Measurements from ENCODE around the gene DAGLA.
"Not testable (repeated sequence)": the region's sequence is repeated elsewhere in the genome, so short reads cannot be mapped to it uniquely, and the experiment has no call there.

Gene DAGLA

DNA sequence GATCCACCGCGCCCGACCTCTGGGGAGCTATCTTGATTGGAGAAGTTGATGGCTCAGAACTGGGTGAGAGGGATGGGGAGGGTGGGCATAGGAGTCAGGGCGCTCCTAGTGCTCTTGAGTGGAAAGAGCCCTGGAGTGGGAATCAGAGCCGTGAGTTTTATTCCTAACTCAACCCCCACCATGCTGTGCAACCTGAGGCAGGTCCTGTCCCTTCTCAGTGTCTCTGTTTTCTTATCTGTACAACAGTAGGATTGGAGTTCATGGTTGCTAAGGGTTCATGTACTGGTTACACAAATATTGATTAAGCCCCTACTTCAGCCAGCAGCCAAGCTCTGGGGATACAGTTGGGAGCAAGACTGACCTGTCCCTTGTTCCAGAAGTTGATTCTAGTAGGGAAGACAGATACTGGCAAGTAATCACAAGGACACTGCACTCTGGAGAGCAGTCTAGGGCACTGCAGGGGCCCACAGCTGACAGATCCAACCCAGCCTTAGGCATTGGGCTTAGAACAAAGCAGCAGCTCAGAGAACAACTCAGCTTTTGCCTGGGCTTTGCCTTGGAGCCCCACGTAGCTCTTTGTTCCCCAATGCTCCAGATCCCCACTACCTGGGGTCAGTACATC, 12.4 kb upstream of the DAGLA start:
- no peak for DNase-seq

DNA sequence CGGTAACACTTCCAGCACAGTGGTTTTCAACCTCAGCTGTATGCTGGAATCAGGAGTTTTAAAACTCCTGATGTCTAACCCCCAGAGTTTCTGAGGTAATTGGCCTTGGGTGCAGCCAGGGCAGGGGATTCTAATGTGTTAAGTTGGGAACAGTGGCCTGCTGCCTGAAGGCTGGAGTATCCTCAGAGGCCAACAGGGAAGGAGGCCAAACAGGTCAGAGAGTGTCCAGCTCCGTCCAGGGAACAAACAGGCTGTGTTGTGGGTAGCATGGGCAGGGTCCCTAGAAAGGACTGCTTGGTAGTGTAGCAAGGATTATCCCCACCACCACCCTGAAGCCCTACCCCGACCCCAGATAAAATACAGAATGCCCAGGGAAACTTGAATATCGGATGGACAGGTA, 10.8 kb upstream of the DAGLA start:
- no peak for DNase-seq

- no peak for DNase-seq
These were observed 9.6 kb upstream of the DAGLA start for GRCh38 chr11:61670626-61671025.

DNA sequence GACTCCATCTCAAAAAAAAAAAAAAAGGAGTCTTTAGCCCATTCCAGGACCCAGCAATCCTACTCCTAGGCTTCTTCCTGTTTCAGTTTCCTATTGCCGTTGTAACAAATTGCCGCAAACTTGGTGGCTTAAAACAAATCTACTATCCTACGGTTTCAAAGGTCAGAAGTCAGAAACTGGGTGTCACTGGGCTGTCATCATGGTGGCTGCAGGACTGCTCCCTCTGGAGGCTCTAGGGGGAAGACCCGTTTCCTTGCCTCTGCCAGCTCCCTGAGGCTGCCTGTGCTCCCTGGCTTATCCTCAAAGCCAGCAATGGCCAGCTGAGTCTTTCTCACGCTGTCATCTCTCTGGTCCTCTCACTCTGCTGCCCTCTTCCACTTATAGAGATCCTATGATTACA, 8.7 kb upstream of the DAGLA start:
- DNase-seq: peak; percentile 78

- DNase-seq: not testable (repeated sequence)
These were observed 6.2 kb upstream of the DAGLA start for GRCh38 chr11:61673946-61674467.

GRCh38 chr11:61675826-61676225, 4.4 kb upstream of the DAGLA start:
- DNase-seq: no peak

GRCh38 chr11:61679296-61679695, 895 bp upstream of the DAGLA start:
- no peak for DNase-seq

- peak; percentile 77 for DNase-seq
These were observed 531 bp downstream of the DAGLA start for GRCh38 chr11:61680622-61681221.

DNA sequence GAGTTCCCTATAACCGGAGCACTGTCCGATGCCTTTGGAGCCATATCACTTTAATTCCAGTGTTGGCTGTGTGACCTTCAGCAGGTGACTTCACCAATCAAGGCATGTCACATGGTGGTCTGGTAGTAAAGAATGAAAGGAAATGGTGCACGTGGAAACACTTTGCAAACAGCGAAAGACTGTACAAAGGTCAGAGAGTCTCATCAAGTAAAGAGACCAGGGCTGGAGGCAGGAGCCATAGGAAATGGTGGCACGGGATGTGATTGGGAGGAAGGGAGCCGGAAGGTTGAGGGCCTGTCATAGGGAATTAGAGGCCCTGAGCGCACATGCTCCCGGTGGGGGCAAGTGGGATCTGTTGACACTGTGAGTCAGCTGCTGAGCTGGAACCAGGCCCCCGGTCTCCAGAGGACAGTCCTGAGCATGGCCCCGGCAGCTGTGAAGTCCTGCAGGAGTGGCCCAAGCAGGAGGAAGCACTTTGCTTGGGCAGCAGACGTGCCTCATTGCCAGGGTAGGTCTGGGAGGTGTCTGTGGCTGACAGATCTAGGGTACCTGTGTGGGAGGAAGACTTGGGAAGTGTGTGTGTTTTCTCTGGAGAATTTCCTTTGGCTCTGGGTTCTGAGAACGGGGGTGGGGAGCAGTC, 2.0 kb downstream of the DAGLA start:
- DNase-seq: peak; percentile 98

GRCh38 chr11:61682906-61683675, 2.9 kb downstream of the DAGLA start:
- no peak for DNase-seq

GRCh38 chr11:61683961-61684869, 4.0 kb downstream of the DAGLA start:
- DNase-seq: peak; percentile 55

DNA sequence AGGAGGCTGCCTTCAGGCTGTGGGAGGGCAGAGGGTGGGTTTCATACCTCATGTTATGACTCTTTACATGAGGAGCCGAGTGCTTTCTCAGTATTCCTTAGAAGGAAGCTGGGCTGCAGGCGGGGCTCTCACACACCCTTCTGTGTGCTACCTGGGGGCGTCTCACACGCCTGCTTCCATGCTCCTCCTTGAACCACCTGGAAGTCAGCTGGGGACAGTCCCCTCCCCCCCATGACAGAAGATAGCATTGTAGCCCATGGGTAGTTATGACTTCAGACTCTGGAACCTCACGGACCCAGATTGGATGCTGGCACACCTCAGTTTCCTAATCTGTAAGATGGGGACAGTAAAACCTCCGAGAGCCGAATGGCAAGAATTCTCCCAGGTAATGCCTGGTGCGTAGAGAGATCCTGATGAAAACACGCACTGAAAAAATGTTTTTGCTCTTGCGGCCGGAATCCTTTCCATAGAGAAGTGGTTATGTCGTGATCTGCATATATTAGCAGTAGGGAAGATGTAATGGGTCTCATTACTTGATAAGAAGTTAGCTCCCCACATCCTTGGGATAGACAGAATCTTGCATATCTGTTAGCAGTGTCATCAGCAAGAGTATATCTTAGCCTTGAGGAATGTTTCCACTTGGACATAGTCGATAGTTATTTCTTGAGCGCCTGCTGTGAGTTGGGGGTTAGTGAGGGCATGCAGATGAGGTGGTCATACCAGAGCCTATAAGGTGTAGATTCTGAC, 4.9 kb downstream of the DAGLA start:
- DNase-seq: no peak

DNA sequence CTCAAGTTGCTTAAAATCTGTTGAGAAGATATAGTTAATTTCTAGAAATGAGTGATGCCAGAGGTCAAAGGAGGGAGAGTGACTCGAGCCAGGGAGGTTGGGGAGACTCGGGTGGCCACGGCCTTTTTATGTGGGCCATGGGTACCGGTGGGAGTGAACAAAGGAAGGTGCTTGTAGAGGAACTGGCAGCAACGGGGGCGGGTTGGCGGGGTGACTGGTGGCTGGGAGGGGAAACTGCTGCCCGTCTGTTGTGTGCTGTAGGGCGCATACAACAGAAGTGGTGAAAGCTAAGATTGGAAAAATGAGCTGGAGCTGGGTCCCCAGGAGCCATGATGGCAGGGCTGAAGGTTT, 5.4 kb downstream of the DAGLA start:
- no peak for DNase-seq

GRCh38 chr11:61686066-61686465, 5.9 kb downstream of the DAGLA start:
- no peak for DNase-seq

DNA sequence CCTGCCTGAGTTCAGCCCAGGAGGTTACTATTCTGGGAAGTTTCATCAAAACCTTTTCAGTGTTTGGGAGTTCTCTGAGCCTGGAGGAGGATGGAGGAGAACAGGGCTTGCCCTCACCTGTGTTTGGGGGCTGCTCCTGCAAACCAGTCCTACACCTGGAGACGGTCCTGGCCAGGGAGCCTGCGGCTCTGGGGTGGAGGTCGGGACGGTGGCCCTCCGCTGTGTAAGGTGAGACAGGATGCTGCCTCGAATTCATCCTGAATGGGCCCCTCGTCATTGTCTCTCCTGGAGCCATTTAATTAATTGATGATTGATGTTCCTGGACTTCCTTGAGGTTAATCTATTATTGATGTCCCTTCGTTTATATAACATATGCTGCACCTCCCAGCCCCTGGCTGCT, 6.3 kb downstream of the DAGLA start:
- DNase-seq: no peak

GRCh38 chr11:61687420-61687819, 7.2 kb downstream of the DAGLA start:
- DNase-seq: no peak

DNA sequence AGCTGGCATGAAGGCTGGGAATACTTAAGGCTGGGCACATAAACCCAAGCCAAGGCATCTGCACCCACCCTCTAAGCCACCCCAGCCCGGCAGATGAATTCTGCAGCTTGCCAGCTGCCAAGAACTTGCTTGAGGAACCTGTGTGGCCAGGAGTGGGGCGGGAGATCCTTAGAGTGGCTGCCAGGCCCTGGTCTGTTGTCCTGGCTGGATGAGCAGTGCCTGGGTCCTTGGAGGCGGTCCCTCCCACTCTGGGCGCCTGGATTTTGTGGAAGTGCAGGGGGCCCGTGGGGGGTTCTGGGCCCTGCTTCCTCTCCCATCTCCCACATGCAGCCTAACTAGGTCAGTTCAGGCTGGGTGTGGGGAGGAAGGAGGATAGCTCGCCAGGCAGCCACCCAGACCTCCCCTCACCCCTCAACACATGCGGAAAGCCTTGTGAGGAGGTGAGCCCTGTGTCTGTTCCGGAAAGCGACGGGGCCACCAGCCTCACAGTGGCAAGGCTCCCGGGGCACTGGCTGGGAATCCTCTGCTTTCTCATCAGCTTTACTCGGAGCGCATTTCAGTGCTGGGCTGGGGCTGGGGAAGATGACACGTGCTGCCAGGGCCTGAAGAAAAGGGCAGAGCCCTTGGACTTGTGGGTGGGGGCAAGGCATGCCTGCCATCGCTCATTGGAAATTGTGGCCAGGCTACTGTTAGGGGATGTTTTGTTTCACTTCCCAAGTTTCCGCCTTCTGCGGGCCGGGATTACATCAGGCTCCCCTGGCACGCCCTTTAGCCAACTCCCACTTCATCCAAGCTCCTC, 8.4 kb downstream of the DAGLA start:
- DNase-seq: no peak

- peak; percentile 29 for DNase-seq
These were observed 8.9 kb downstream of the DAGLA start for GRCh38 chr11:61689164-61689496.

DNA sequence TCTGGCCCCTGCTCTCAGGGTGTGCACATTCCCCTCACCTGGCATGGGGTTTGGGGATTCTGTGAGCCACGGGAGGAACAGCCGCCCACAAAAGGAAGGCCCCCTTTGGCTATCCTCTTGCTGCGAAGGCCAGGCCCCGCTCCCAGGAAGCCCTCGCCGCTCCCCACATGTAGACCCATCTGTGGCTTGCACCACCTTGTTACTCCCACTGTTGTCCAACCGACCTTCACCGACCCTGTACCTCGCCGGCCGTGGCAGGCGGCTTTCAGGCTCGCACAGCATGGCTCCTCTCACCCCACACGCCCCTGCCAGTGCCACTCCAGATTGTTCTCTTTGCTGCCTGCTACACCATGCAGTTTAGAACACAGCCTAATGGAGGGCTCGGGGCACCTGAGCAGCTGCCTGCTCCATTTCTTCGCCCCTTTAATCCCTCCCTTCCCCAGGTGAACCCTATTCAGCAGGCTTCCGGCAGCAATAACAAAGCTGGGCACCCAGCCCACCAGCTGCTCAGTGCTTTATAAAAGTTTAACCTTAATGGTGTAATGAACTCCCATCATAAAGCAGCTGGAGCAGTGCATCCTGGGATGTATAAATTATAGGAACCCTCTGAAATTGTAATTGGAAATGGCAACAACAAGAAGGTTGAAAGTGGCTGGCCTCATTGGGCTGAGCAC, 10.7 kb downstream of the DAGLA start:
- no peak for DNase-seq

DNA sequence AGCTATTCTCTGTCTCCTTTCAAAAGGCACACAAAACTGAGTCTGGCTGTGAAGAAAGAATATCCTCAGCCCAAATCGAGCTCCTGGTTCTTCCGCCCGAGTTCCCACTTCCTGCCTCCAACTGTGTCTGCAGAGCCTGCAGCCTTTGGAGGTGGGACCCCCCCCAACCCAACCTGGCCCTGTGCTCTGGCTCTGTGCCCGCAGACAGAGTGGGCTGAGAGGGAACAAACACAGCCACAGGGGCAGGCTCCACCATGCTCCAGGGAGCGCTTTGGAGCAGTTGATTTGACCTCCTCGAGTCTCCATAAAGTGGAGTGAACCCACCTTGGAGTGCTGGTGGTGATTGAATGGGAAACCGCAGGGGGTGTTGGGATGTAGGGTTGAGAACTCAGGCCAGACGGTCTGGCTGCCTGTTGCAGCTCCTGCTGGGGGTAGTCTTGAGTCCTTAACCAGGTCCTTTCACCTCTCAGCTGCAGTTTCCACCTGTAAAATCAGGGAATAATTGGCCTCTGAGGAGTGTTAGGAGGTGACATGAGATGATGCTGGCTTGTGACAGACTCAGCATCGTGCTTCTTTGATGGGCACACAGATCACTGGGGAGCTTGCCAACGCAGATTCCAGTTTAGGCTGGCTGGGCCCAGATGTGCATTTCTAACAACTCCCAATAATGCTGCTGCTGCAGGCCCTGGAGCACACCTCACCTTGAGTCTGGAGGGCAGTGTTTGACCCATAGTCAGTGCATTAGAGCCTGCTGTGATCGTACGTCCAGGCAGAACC, 11.4 kb downstream of the DAGLA start:
- no peak for DNase-seq
